ENCODE data around the gene CLDN25. TPM values are rescaled to one million over a fixed set of nuclear protein-coding genes. Genes with fewer than 3 reads are reported as not detected.

The CLDN25 gene
- total and polyA plus RNA-seq, 2 experiments from 2014 or later: not detected

GRCh38 chr11:113789675-113790320 is 10.2 kb downstream of the CLDN25 start (continued):
- TF ChIP-seq EZH2 (IDR thresholded peaks at IDR 0.05; ENCODE audit: low read depth, unreplicated experiment) (no peak), NANOG (IDR thresholded peaks at IDR 0.05; ENCODE audit: borderline replicate concordance) (no peak), JUNB (IDR thresholded peaks at IDR 0.05; ENCODE audit: unreplicated experiment) (no peak), STAT1 (IDR thresholded peaks at IDR 0.05; ENCODE audit: unreplicated experiment) (no peak)

GRCh38 chr11:113796663-113797259 is 17.2 kb downstream of the CLDN25 start:
- TF ChIP-seq JUNB (IDR thresholded peaks at IDR 0.05; ENCODE audit: unreplicated experiment) (no peak), ZNF114 (CRISPR knock-in tag; IDR thresholded peaks at IDR 0.05) (no peak), ZNF462 (CRISPR knock-in tag; IDR thresholded peaks at IDR 0.05) (no peak), ZNF331 (CRISPR knock-in tag; IDR thresholded peaks at IDR 0.05; ENCODE audit: low read depth) (no peak), POLR2AphosphoS5 (IDR thresholded peaks at IDR 0.05; ENCODE audit: low read depth) (peak; percentile 26; the same call in 1 of the 2 replicates), CTCF (conservative IDR thresholded peaks at IDR 0.05; ENCODE audit: low read depth in 2 of 2) (peak; percentile 68 to 78)
- Histone ChIP-seq H3F3A (replicated peaks; ENCODE audit: low read depth) (peaks cover 11% of the 10 kb centered on the region), H3K4me3 (no peak overlapping the region), H2AFZ (no peak overlapping the region), H3K27ac (ENCODE audit: low read depth) (no peak overlapping the region), H3K4me1 (ENCODE audit: insufficient read depth) (no peaks in the 10 kb centered on the region), H3K9me2 (ENCODE audit: insufficient read depth) (no peaks in the 10 kb centered on the region), H3K27me3 (ENCODE audit: insufficient read depth) (no peaks in the 10 kb centered on the region), H4K20me1 (replicated peaks; ENCODE audit: insufficient read depth) (no peaks in the 10 kb centered on the region), H3K36me3 (ENCODE audit: insufficient read depth) (peaks cover 37% of the 10 kb centered on the region), H3K79me2 (replicated peaks; ENCODE audit: insufficient read depth) (no peaks in the 10 kb centered on the region), H3K4me2 (no peak overlapping the region)
- Mint-ChIP-seq H3K9me3 (no peaks in the 10 kb centered on the region; the same call in 2 of the 3 replicates), H3K36me3 (ENCODE audit: low read depth) (peaks cover 60% of the 10 kb centered on the region), H3K4me1 (no peaks in the 10 kb centered on the region), H3K4me3 (no peak overlapping the region), H3K27ac (no peak overlapping the region), H3K27me3 (ENCODE audit: insufficient read depth, low read depth, poor library complexity) (peaks cover 2% of the 10 kb centered on the region)
- ATAC-seq (peak; percentile 98), DNase-seq (ENCODE audit: low spot score) (peak; percentile 87)

Measured in GM23338 (cell line).